H1 (cell line): Measurements from ENCODE around the gene SCAF11. TPM values are rescaled to one million over a fixed set of nuclear protein-coding genes. Genes with fewer than 3 reads are reported as not detected.

Experiments
- CHD2 ChIP-seq: IDR thresholded peaks from 2 replicates; pipeline ENCODE4 v1.6.1; 2012; ENCODE audit warnings: low read length, improper control_type of control experiment
- SP2 ChIP-seq: IDR thresholded peaks from 2 replicates; pipeline ENCODE4 v1.6.1; 2012; ENCODE audit warnings: mild to moderate bottlenecking, low read length, inconsistent platforms
- polyA plus RNA-seq, 7 experiments: library from polyadenylated mRNA; depleted of rRNA in 3 of 7; stranded (reverse) in 5 of 7; unstranded in 2 of 7; fragments of >200 nt in 5 of 7; fragments of 200-250 nt in 2 of 7; gene quantifications; 1 replicate in 5 of 7; 2 replicates in 1 of 7; 4 replicates in 1 of 7; pipeline versions ENCODE4 v1.2.1 to v1.2.3, GENCODE V29; 2011 to 2013; ENCODE audit warnings: missing spikeins in 2 of 7, mixed read lengths in 2 of 7
- total RNA-seq: library from RNA; stranded (reverse); fragmentation: NEBNext Ultra II Directional; extraction: Animal tissue kit (Norgen Biotek cat#: 25700); gene quantifications from 2 replicates; pipeline ENCODE4 v1.2.1, GENCODE V29; 2021
- TF ChIP-seq, protein P1 (sequence below): IDR thresholded peaks from 2 replicates; pipeline ENCODE4 v1.6.1; 2011; ENCODE audit warnings: low read depth, mild to moderate bottlenecking, low read length; ENCODE audit not compliant: insufficient read depth

The SCAF11 gene
- total and polyA plus RNA-seq, 2 of the 8 experiments (the other 6 are each of a cell fraction or from before 2014, with no cell fraction given), result 15.1 to 77.8 TPM

DNA sequence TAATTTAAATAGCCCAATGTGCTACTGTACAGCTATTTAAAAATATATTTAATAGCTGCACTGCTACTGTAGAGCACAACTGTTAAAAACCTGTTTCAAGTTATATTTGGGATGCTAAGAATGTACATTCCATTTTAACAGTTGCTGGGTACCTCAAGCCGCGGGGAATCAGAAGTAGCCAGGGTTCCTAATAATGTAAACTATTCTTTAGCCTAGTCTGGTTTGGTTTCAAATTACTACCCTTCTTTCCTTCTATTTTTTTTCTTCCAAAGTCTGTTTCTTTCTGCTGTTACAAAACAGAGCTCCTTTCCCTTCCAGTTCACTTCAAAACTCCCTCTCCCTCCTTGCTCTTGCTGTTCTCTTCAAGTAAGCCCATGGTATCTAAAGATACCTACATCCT, 21.3 kb downstream of the SCAF11 start (continued):
- TF ChIP-seq SP2 (no peak), CHD2 (no peak)
- TF ChIP-seq, protein P1, sequence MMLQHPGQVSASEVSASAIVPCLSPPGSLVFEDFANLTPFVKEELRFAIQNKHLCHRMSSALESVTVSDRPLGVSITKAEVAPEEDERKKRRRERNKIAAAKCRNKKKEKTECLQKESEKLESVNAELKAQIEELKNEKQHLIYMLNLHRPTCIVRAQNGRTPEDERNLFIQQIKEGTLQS, result no peak
